HG03196 (cell line): ENCODE measurements around the gene ATG7.
"Not testable (repeated sequence)": the region's sequence is repeated elsewhere in the genome, so short reads cannot be mapped to it uniquely, and the experiment has no call there.

ENCODE experiments used
- ATAC-seq: cut with Tn5 transposase; IDR thresholded peaks from one replicate; pipeline ENCODE4 v1.9.1; 2021; ENCODE audit not compliant: unreplicated experiment

ATG7 gene

GRCh38 chr3:11495948-11496557 lies 223.9 kb downstream of the ATG7 start:
- ATAC-seq = no peak

GRCh38 chr3:11498177-11498576 lies 226.0 kb downstream of the ATG7 start:
- no peak for ATAC-seq

GRCh38 chr3:11498646-11499045 lies 226.4 kb downstream of the ATG7 start:
- no peak for ATAC-seq

- ATAC-seq = no peak
Measured at GRCh38 chr3:11499144-11499543, 226.9 kb downstream of the ATG7 start.

GRCh38 chr3:11502413-11502812 lies 230.2 kb downstream of the ATG7 start:
- ATAC-seq = not testable (repeated sequence)

GRCh38 chr3:11507719-11508118 lies 235.5 kb downstream of the ATG7 start:
- no peak for ATAC-seq

- no peak for ATAC-seq
Measured at GRCh38 chr3:11508346-11509172, 236.4 kb downstream of the ATG7 start.

- no peak for ATAC-seq
Measured at GRCh38 chr3:11509173-11510000, 237.2 kb downstream of the ATG7 start.

- no peak for ATAC-seq
Measured at GRCh38 chr3:11510001-11510340, 237.8 kb downstream of the ATG7 start.

- no peak for ATAC-seq
Measured at GRCh38 chr3:11510356-11510755, 238.2 kb downstream of the ATG7 start.

GRCh38 chr3:11511606-11512005 lies 239.4 kb downstream of the ATG7 start:
- not testable (repeated sequence) for ATAC-seq

- ATAC-seq = not testable (repeated sequence)
Measured at GRCh38 chr3:11513125-11513816, 241.1 kb downstream of the ATG7 start.

- ATAC-seq = no peak
Measured at GRCh38 chr3:11513817-11514135, 241.6 kb downstream of the ATG7 start.

GRCh38 chr3:11514191-11514821 lies 242.1 kb downstream of the ATG7 start:
- ATAC-seq = no peak

- no peak for ATAC-seq
Measured at GRCh38 chr3:11517601-11518000, 245.4 kb downstream of the ATG7 start.

- no peak for ATAC-seq
Measured at GRCh38 chr3:11521167-11521566, 249.0 kb downstream of the ATG7 start.

GRCh38 chr3:11522398-11522715 lies 250.2 kb downstream of the ATG7 start:
- no peak for ATAC-seq

- no peak for ATAC-seq
Measured at GRCh38 chr3:11522953-11523571, 250.9 kb downstream of the ATG7 start.

- no peak for ATAC-seq
Measured at GRCh38 chr3:11523572-11524101, 251.4 kb downstream of the ATG7 start.

GRCh38 chr3:11526121-11526520 lies 253.9 kb downstream of the ATG7 start:
- ATAC-seq = not testable (repeated sequence)
